Measurements from ENCODE around the gene FBXW4.
A peak's percentile ranks its signal among the peaks of the same experiment; 100 is the strongest.

FBXW4 gene

DNA sequence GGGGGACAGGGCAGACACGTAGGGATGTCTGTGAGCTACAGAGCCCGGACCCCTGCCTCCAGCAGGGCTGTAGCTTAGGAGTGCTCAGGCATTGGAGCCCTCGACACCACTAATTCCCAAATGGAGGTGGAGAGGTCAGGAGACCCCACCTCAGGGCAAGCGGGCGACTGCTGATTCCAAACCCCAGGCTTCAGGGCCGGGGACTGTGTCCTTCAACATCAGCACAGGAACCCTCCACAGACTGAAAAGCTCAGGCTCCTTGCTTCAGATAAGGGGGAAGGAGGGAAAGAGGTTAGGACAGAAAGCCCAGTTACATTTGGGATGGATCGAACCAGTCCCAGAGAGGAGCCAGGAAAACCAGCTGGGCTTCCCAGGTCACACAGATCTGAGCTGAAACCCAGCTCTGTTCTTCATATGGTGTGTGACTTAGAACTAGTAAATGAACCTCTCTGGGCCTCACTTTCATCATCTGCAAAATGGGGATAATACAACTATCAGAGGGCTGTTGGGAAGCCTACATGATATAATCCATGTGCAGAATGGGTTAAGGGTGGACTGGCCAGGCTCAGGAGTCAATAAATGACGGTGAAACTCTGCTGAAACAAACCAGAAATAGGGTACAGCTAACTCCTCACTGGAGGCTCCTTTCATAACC lies 123.6 kb downstream of the FBXW4 start:
- Histone ChIP-seq H3K36me3 (ENCODE audit: insufficient read depth, low read length) (no peaks in the 10 kb centered on the region), H3K27me3 (ENCODE audit: insufficient read depth, low read length) (peaks cover 64% of the 10 kb centered on the region), H3K9me3 (ENCODE audit: insufficient read depth, low read depth, low read length) (no peaks in the 10 kb centered on the region), H3K9ac (ENCODE audit: low read depth, low read length) (no peak overlapping the region), H3K4me3 (ENCODE audit: low read length) (no peak overlapping the region), H3K4me1 (ENCODE audit: insufficient read depth, low read length) (peaks cover 7% of the 10 kb centered on the region), H3K27ac (ENCODE audit: low read depth, low read length) (no peak overlapping the region)
- WGBS, result 85% methylated on average over 8 of the region's 8 CpGs

DNA sequence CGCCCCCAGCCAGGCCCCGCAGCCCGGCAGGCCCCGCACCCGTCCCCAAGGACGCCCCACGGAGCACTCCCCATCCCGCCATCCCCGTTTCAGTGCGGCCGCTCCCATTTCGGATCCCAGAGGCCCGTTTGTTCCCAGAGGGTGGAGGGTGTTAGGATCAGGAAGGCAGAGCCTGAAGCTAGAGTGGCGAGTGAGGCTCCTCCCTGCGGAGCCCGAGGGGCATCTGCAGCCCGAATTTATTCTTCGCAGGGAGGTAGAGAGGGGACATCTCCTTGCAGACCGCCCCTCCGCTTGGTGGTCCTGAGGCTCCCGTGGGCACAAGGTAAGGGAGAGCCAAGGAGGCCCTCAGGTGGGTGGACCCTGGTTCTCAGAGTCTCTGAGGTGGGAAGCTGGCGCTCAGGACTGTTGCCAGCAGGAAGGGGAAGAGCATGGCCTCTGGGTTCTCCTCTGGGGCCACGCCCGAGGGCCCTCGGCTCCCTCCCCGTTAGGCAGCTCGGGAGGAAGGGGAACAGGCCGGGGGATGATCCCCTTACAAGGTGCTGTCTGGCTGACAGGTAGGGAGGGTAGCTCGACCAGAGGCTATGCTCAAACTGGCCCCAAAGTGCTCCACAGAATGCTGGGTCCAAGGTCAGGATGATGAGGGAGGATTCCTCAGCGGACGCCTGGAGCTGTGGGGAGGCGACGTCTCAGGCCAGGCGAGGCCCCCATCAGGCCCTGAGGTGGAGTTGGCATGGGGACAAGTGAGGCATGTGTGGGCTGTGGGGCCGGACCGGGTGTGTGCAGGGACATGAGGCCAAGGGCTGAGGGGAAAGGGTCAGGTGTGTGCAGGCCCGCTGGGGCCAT lies 124.3 kb downstream of the FBXW4 start:
- Histone ChIP-seq H3K36me3 (ENCODE audit: insufficient read depth, low read length) (no peaks in the 10 kb centered on the region), H3K27ac (ENCODE audit: low read depth, low read length) (no peak overlapping the region), H3K9me3 (ENCODE audit: insufficient read depth, low read depth, low read length) (no peaks in the 10 kb centered on the region), H3K9ac (ENCODE audit: low read depth, low read length) (peak overlapping the region; percentile 54; the same call in 1 of the 2 replicates), H3K27me3 (ENCODE audit: insufficient read depth, low read length) (peaks cover 71% of the 10 kb centered on the region), H3K4me1 (ENCODE audit: insufficient read depth, low read length) (peaks cover 7% of the 10 kb centered on the region), H3K4me3 (ENCODE audit: low read length) (peak overlapping the region; percentile 74)
- 21% methylated on average over 37 of the region's 37 CpGs for WGBS

DNA sequence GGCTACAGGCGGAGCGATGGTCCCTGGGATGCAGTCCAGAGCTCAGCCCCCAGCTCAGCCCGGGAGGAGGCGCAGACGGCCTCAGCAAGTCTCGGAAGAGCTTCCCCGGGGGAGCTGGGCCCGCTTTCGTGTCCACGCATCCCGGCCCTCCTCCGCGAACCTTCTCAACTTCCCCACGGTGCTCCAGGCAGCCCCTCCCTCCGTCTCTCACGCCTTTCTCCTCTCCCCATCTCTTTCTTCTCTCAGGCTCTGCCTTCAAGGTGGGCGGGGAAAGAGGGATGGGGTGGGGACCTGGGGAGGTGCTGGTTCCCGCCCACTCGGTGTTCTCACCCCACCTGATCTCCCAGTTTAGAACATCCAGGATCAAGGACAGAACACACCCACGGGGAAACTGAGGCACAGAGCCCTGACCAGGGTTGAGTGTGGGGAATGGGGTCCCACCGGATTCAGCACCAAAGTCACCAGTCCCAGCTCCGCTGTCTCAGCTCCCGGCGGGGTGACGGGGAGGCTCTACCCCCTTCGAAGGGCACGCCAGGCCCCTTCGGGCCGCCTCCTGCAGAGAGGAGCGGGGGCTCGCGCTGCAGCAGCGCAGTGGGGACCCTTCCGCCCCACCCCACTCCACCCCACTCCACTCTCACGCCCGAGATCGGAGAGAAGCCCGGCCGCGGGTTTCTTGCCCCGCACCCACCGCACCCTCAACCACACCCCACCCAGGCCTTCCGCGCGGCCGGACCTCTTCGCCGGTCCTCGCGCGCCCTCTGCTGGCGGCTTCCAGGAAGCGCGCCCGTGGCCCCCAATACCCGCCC lies 125.1 kb downstream of the FBXW4 start:
- Histone ChIP-seq H3K27ac (ENCODE audit: low read depth, low read length) (no peak overlapping the region), H3K4me3 (ENCODE audit: low read length) (peak overlapping the region; percentile 74)
- 1% methylated on average over 53 of the region's 56 CpGs for WGBS

DNA sequence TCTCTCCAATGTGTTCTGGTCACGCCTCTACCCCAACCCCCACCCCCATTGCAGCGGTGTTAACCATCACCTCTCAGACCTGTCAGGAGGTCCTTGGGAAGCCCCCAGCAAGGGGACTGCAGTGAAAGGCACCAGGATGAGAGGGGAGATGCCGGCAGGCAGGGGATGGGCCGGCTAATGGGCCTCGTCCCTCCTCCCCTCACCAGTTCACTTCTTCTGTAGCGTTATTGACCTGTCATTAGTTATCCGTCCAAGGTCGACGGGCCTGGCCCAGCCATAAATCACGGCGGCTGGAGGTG lies 125.7 kb downstream of the FBXW4 start:
- 0 out of 2 replicates have a peak, but pooled peaks cover 3% of the 10 kb centered on the region for H3K4me1 ChIP-seq (ENCODE audit: insufficient read depth, low read length)
- no peak overlapping the region for H3K9ac ChIP-seq (ENCODE audit: low read depth, low read length)
- 10% methylated on average over 11 of the region's 11 CpGs for WGBS
- H3K4me3 ChIP-seq (ENCODE audit: low read length), result peak overlapping the region; percentile 74
- no peaks in the 10 kb centered on the region for H3K36me3 ChIP-seq (ENCODE audit: insufficient read depth, low read length)
- H3K27ac ChIP-seq (ENCODE audit: low read depth, low read length), result no peak overlapping the region
- H3K9me3 ChIP-seq (ENCODE audit: insufficient read depth, low read depth, low read length), result no peaks in the 10 kb centered on the region
- peaks cover 79% of the 10 kb centered on the region for H3K27me3 ChIP-seq (ENCODE audit: insufficient read depth, low read length)

More for the DNA sequence above, 125.1 kb downstream of the FBXW4 start:
- H3K4me1 ChIP-seq (ENCODE audit: insufficient read depth, low read length), result peaks cover 7% of the 10 kb centered on the region
- no peaks in the 10 kb centered on the region for H3K9me3 ChIP-seq (ENCODE audit: insufficient read depth, low read depth, low read length)
- no peaks in the 10 kb centered on the region for H3K36me3 ChIP-seq (ENCODE audit: insufficient read depth, low read length)
- H3K9ac ChIP-seq (ENCODE audit: low read depth, low read length), result no peak overlapping the region
- H3K27me3 ChIP-seq (ENCODE audit: insufficient read depth, low read length), result peaks cover 79% of the 10 kb centered on the region

DNA sequence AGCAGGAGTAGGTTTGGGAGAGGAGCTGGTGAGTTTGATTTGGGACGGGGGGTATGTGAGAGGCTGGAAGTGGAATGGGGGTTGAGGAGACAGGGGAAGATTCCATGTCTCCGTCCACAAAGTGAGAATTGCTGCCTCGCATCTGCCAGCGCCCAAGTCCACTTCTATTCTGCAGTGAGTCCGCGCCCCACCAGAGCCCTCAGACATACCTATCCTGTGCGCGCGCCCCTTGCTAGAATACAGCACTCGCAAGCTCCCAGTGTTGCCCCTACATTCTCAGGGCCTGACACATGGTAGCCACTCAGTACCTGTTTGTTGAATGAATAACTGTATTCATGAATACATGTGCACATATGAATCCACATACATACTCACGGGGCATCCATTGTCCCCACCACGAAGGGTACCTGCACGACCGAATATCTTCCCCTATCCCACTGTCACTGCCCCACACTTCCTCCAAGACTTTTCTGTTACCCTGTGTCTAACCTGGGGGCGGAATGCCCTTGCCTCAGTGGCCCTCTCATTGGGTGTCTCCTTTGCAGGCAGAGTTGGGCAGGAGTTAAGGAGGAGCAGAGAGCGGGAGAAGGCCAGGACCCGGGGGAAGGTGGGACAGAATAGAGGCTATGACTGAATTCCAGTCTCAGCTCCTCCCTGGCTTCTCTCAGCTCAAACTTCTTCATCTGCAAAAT lies 126.8 kb downstream of the FBXW4 start:
- Histone ChIP-seq H3K9me3 (ENCODE audit: insufficient read depth, low read depth, low read length) (no peaks in the 10 kb centered on the region), H3K9ac (ENCODE audit: low read depth, low read length) (no peak overlapping the region), H3K4me3 (ENCODE audit: low read length) (no peak overlapping the region), H3K36me3 (ENCODE audit: insufficient read depth, low read length) (no peaks in the 10 kb centered on the region), H3K27ac (ENCODE audit: low read depth, low read length) (no peak overlapping the region), H3K27me3 (ENCODE audit: insufficient read depth, low read length) (peaks cover 79% of the 10 kb centered on the region), H3K4me1 (ENCODE audit: insufficient read depth, low read length) (0 out of 2 replicates have a peak, but pooled peaks cover 3% of the 10 kb centered on the region)
- 87% methylated on average over 17 of the region's 17 CpGs for WGBS

DNA sequence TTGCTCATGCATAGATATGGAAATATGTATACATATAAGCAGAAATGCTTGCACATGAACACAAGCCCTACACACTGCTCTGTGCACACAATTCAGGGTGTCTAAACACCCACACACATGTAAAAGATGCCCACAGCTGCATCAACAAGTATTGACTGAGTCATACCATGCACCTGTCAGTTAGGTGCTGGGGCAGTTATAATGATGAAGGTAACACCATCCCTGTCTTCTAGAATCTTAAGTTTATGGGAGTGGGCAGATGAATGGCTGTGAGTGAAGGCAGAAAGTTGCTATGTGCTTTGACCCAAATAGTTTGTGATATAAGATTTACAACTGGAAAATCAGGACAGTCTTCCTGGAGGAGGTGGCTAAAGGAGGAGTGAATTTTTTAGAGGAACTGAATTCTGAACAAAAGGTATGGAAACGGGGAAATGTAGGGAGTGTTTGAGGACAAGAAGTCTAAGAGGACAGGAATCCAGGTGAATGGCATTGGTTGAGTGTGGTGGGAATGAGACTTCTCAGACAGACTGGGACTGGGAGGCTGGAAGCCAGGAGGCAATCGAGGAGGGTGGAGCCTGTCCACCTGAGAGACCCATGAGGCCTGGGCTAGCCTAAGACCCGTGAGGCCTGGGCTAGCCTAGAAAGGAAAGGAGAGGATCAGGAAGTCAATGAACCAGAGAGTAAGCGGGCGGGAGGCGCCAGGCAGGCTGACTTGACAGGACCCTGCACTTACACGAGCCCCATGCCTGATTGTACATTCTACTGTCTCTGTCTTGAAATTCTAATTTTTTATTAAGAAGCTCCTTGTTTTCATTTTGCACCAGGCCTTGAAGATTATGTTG lies 127.6 kb downstream of the FBXW4 start:
- 87% methylated on average over 7 of the region's 7 CpGs for WGBS
- Histone ChIP-seq H3K27me3 (ENCODE audit: insufficient read depth, low read length) (peaks cover 71% of the 10 kb centered on the region), H3K27ac (ENCODE audit: low read depth, low read length) (no peak overlapping the region)

DNA sequence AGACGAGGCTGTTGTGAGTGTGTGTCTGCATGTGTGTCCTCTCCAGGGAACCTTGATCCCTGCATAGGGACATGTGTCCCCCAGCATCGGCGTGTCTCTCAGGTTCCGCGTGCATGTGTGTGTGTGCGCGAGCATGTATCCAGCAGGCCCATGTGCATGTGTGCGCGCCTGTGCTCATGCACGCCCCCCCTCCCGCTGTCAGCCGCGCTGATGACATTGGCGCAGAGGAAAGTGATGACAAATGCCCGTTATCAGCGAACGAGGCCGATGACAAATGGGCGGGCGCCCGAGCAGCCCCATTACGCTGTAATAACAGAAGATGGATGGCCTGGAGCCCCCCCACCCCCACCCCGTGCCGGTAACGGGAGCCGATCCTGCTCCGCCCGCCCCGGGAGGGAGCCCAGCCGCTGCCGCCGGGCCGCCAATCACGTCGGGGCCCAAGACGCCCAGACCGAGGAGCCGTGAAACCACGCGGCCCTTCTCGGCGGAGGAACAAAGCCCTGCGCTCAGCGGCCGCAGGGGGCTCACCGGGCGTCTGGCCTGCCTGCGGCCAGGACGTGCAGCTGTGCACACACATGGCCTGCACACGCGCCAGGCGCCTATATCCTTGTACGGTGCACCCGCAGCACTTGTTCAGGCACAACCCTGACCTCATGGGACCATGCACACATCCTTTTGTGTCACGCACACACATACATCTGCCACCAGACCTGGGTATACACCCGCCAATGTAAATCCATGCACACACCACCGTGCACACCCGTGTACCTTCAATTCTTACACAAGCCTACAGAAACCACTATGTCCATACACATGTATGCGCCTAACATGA lies 128.4 kb downstream of the FBXW4 start:
- H3K27ac ChIP-seq (ENCODE audit: low read depth, low read length), result no peak overlapping the region
- 35% methylated on average over 58 of the region's 59 CpGs for WGBS
- no peaks in the 10 kb centered on the region for H3K36me3 ChIP-seq (ENCODE audit: insufficient read depth, low read length)
- no peak overlapping the region for H3K4me3 ChIP-seq (ENCODE audit: low read length)
- H3K27me3 ChIP-seq (ENCODE audit: insufficient read depth, low read length), result peaks cover 64% of the 10 kb centered on the region
- H3K4me1 ChIP-seq (ENCODE audit: insufficient read depth, low read length), result 0 out of 2 replicates have a peak, but pooled peaks cover 3% of the 10 kb centered on the region
- no peak overlapping the region for H3K9ac ChIP-seq (ENCODE audit: low read depth, low read length)
- no peaks in the 10 kb centered on the region for H3K9me3 ChIP-seq (ENCODE audit: insufficient read depth, low read depth, low read length)

More for the DNA sequence above, 127.6 kb downstream of the FBXW4 start:
- H3K4me3 ChIP-seq (ENCODE audit: low read length), result no peak overlapping the region
- H3K9me3 ChIP-seq (ENCODE audit: insufficient read depth, low read depth, low read length), result no peaks in the 10 kb centered on the region
- H3K9ac ChIP-seq (ENCODE audit: low read depth, low read length), result no peak overlapping the region
- 0 out of 2 replicates have a peak, but pooled peaks cover 3% of the 10 kb centered on the region for H3K4me1 ChIP-seq (ENCODE audit: insufficient read depth, low read length)
- H3K36me3 ChIP-seq (ENCODE audit: insufficient read depth, low read length), result no peaks in the 10 kb centered on the region

DNA sequence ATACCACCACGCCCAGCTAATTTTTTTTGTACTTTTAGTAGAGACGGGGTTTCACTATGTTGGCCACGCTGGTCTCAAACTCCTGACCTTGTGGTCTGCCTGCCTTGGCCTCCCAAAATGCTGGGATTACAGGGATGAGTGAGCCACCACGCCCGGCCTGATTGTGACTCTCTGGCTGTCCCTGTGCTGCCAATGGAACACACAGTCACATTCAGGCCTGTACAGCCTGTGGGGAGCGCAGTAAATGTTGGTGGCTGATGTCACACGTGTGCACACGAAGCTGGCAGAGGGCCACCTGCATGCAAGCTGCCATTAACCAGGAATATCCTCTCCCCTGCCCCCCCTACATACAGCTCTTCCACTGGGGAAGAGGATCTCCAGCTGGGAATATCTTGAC lies 129.0 kb downstream of the FBXW4 start:
- Histone ChIP-seq H3K27me3 (ENCODE audit: insufficient read depth, low read length) (peaks cover 58% of the 10 kb centered on the region), H3K9me3 (ENCODE audit: insufficient read depth, low read depth, low read length) (no peaks in the 10 kb centered on the region), H3K4me1 (ENCODE audit: insufficient read depth, low read length) (0 out of 2 replicates have a peak, but pooled peaks cover 3% of the 10 kb centered on the region), H3K9ac (ENCODE audit: low read depth, low read length) (no peak overlapping the region), H3K27ac (ENCODE audit: low read depth, low read length) (no peak overlapping the region), H3K36me3 (ENCODE audit: insufficient read depth, low read length) (no peaks in the 10 kb centered on the region), H3K4me3 (ENCODE audit: low read length) (no peak overlapping the region)
- WGBS, result 88% methylated on average over 8 of the region's 8 CpGs

DNA sequence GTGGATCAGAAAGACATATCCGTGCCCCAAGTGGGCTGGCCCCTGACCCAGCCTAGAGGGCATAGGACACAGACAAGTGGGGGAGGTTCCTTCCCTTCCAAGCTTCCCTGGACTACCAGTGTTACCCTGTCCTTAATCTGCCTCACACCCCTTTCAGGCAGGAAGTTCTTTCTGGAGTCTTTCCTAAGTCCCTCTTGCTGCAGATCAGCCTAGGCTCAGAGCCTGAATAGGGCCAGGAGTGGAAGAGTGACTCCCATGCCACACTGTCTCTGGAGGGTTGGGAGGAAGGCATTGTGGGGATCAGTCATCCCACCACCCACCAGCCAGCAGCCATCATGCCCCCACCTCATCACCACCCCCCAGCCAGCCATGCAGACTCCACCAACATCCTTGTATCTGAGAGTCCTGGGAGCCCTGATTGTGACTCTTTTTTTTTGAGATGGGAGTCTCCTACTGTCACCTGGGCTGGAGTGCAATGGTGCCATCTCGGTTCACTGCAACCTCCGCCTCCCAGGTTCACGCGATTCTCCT lies 129.5 kb downstream of the FBXW4 start:
- Histone ChIP-seq H3K27me3 (ENCODE audit: insufficient read depth, low read length) (peaks cover 53% of the 10 kb centered on the region), H3K27ac (ENCODE audit: low read depth, low read length) (no peak overlapping the region), H3K9ac (ENCODE audit: low read depth, low read length) (no peak overlapping the region), H3K36me3 (ENCODE audit: insufficient read depth, low read length) (no peaks in the 10 kb centered on the region), H3K9me3 (ENCODE audit: insufficient read depth, low read depth, low read length) (no peaks in the 10 kb centered on the region), H3K4me1 (ENCODE audit: insufficient read depth, low read length) (0 out of 2 replicates have a peak, but pooled peaks cover 3% of the 10 kb centered on the region), H3K4me3 (ENCODE audit: low read length) (no peak overlapping the region)
- 94% methylated on average over 5 of the region's 5 CpGs for WGBS
